GM19467 (cell line): ENCODE measurements around the gene SAMHD1.
"Not testable (repeated sequence)": the region's sequence is repeated elsewhere in the genome, so short reads cannot be mapped to it uniquely, and the experiment has no call there.

Source experiments
- ATAC-seq: cut with Tn5 transposase; IDR thresholded peaks from one replicate; pipeline ENCODE4 v1.9.1; 2021; ENCODE audit warnings: mild to moderate bottlenecking, moderate library complexity; ENCODE audit not compliant: unreplicated experiment

The SAMHD1 gene

DNA sequence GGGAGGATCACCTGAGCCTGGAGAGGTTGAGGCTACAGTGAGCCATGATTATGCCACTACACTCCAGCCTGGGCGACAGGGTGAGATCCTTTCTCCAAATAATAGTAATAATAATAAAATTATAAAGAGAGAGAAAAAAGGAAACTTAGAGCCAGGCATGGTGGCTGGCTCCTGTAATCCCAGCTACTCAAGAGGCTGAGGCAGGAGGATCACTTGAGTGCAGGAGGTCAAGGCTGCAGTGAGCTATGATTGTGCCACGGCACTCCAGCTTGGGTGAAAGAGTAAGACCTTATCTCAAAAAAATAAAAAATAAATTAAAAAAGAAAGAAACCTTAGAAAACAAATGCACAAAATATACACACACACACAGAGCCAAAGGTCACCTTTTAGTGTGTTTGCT is 5.2 kb upstream of the SAMHD1 start:
- ATAC-seq: no peak

DNA sequence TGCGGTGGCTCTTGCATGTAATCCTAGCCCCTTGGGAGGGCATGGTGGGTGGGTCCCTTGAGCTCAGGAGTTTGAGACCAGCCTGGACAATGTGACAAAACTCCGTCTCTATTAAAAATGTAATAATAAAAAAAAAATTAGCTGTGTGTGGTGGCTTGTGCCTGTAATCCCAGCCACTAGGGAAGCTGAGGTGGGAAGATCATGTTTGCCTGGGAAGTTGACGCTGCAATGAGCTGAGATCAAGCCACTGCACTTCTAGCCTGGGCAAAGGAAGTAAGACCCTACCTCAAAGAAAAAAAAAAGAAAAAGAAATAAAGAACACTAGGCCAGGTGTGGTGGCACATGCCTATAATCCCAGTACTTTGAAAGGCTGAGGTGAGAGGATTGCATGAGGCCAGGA is 4.5 kb upstream of the SAMHD1 start:
- no peak for ATAC-seq

DNA sequence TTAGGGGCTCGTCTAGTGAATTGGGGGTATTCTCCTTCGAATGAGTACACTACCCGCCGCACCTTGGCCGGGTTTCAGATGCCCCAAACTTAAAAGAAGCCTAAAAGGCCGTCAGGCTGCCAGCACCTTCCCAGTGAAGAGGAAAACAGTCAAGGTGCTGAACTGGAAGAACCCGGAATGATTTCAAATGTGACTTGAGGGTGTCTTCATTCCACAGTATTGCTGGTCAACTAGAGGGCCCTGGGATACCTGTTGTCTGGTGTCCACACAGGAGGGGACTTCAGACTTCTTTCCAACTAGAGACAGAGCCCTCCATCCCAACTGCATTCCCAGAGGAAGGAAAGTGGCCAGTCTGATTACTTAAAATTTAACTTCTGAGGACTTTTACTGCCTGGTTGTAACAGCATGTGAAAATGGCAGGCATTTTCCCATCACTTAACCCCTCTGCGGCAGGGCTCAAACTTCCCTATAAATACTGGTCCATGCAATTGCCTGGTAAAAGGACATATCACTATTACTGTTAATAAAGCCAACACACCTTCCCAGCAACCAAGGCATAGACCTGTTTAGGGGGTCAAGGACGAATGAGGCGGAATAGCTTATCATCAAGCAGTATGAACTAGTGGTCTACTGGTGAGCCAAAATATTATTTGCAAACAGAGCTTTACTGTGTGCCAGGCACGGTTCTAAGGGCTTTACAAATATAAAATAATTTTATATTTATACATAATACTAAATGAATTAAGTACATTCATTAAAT is 651 bp upstream of the SAMHD1 start:
- ATAC-seq: no peak

DNA sequence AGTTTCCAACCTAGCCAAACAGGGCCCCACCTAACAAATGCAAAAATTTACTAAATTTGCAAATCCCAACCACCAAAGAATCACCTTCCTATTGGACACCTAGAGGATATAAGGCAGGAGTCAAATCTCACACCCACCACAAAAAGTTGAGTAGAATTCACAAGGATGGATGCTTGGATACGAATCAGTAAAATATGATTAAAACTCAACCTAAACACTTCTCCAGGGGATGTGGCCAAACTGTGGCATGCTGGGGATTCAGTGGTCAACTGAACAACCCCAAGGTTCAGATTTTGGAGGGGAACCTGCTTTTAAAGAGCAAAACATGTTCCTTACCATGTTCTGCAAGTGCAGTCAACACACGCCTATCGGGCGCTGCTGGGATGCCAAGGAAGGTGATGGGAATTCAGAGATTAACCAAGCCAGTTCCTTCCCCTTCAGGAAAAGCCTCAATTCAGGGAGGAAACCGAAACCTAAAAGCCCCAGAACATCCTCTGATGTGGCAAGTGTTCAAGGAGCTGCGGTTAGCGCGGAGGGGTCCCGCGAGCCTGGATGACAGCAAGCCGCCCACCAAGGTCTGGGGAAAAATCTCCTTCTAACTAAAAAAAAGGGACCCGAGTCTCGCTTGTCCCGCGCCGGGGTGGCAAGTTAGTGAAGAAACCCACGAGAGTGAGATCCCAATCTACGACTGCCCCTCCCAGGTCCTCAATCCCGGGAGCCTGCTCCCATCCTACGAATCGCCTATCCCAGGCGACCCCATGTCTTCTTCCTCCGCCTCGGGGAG is 902 bp downstream of the SAMHD1 start:
- peak; percentile 1 for ATAC-seq

DNA sequence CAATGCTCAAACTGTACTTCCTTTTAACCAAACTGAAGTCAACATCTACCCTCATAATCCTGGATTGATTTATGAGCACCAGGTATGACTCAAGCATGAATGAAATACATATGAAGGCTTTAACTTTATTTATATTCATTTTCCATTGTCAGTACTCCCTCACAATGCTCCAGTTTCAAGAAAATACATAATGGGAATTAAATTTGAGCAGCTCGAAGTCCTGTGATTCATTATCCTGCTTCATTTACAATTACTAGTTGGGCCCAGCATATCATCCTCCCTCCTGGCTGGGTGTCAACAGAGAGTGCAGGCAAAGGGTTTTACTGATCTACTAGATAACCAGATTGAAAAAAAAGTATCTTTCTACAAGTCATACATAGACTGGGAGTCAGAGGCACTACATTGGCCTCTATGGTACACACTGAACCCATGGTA is 10.1 kb downstream of the SAMHD1 start:
- ATAC-seq: no peak

DNA sequence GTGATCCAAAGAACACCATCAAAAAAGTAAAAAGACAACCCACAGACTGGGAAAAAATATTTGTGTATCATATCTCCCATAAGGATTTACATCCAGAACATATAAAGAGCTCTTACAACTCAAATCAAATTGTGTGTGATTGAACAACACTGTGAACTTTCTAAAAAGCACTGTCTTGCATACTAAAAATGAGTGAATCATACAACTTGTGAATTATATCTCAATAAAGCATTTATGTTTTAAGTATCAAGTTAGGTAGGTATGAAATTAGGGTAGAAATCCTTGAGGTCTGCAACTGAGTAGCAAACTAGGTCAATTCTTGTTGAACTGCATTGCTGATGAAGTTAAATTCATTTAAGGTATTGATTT is 14.1 kb downstream of the SAMHD1 start:
- ATAC-seq: no peak

DNA sequence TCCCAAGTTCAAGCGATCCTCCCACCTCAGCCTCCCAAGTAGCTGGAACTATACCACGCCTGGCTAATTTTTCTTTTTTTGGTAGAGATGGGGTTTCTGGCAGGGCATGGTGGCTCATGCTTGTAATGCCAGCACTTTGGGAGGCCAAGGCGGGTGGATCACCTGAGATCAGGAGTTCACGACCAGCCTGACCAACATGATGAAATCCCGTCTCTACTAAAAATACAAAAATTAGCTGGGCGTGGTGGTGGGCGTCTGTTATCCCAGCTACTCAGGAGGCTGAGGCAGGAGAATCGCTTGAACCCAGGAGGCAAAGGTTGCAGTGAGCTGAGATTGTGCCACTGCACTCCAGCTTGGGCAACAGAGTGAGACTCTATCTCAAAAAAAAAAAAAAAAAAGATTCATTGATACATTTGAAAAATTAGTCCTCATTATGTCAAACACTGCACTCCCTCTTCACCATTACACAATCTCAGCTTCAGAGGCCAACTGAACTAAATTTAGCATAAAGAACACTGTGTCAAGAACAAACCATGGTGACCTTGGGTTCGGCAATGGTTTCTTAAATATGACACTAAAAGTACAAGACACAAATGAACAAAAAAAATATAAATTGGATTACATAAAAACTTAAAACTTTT is 14.6 kb downstream of the SAMHD1 start:
- not testable (repeated sequence) for ATAC-seq

DNA sequence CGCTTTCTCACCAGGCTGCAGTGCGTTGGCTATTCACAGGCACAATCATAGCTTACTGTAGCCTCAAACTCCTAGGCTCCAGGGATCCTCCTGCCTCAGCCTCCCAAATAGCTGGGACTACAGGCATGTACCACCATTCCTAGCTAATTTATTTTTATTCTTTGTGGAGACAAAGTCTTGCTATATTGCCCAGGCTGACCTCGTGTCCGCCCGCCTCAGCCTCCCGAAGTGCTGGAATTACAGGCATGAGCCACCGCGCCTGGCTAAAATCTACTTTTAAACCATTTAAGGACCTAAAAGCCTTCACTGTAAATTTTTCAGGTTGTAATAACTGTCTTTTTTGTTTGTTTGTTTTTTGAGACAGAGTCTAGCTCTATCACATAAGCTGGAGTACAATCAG is 15.2 kb downstream of the SAMHD1 start:
- ATAC-seq: no peak

DNA sequence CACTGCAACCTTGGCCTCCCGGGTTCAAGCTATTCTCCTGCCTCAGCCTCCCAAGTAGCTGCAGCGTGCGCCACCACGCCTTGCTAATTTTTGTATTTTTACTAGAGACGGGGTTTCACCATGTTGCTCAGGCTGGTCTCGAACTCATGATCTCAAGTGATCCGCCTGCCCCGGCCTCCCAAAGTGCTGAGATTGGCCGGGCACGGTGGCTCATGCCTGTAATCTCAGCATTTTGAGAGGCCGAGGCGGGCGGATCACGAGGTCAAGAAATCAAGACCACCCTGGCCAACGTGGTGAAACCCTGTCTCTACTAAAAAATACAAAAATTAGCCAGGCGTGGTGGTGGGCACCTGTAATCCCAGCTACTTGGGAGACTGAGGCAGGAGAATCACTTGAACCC is 17.9 kb downstream of the SAMHD1 start:
- not testable (repeated sequence) for ATAC-seq

DNA sequence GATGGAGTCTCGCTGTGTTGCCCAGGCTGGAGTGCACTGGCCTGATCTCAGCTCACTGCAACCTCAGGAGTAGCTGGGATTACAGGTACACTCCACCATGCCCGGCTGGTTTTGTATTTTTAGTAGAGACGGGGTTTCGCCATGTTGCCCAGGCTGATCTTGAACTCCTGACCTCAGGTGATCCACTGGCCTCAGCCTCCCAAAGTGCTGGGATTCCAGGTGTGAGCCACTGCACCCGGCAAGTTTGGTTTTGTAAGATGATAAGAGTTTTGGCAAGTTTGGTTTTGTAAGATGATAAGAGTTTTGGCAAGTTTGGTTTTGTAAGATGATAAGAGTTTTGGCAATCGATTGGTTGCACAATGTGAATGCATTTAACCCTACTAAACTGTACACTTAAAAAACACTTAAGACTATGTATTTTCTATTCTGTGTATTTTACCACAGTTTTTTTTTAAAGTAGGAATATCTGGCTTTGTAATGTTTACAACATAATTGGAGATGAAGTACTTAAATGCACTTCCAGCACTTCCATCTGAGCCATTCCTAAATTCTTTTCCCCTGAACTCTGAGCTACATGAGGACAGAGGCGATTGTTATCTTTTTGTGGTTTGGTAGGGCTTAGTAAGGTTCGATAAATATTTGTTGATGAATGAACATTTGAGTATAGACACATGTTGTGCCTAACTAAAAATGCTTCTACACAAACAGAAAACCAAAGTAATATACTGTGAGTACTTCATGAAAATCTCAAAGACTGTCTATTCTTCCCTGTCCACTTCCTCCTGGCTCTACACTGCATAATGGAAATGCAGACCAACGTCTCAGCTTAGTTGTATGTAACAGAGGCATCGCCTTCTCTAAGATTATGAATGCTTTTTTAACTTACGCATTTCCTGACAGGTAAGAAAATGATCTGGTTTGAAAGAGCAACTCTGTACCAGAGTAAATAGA is 18.8 kb downstream of the SAMHD1 start:
- no peak for ATAC-seq

DNA sequence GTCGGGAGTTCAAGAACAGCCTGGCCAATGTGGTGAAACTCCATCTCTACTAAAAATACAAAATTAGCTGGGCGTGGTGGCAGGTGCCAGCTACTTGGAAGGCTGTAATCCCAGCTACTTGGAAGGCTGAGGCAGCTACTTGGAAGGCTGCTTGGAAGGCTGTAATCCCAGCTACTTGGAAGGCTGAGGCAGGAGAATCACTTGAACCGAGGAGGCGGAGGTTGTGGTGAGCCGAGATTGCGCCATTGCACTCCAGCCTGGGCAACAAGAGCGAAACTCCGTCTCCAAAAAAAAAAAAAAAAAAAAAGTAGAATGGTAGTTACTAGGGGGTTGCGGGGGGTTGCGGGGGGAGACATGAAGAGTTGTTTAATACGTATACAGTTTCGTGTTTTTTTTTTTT is 19.4 kb downstream of the SAMHD1 start:
- not testable (repeated sequence) for ATAC-seq

DNA sequence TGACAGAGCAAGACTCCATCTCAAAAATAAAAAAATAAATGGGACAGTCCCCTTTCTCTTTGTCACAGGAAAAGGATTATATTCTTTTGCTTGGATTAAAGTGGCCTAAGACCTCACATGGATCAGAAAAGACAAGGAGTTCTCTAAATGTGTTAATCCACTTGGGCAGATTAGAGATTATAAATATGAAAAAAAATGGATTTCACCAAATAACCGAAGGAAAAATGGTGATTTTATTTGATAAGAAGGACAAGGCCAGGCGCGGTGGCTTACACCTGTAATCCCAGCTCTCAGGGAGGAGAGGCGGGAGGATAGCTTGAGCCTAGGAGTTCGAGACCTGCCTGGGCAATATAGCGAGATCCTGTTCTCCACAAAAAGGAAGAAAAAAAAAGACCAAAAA is 21.8 kb downstream of the SAMHD1 start:
- no peak for ATAC-seq

DNA sequence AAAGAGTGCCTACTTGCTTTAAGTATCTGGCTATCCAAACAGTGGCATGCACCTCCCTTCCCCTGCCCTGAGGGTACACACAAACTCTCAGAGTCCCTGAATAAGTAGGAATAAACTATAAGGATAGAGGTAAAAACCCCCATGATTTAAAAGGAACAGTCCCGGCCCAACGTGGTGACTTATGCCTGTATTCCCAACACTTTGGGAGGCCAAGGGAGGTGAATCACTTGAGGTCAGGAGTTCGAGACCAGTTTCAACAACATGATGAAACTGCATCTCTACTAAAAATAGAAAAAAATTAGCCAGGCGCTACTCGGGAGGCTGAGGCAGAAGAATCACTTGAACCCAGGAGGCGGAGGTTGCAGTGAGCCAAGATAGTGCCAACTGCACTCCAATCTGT is 22.2 kb downstream of the SAMHD1 start:
- no peak for ATAC-seq

DNA sequence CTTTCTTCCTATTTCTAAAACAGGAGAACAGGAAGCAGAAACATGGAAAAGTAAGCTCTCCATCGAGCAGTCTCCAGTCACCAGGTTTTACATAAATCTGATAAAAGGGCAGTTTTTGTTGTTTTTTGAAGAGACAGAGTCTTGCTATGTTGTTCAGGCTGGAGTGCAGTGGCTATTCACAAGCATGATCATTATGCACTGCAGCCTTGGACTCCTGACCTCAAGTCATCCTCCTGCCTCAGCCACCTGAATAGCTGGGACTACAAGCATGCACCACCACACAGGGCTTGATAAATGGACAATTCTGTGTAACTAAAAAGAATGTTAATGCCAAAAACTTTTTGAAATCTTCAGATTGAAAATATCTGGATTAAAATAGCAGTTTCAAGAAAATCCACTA is 23.8 kb downstream of the SAMHD1 start:
- no peak for ATAC-seq

DNA sequence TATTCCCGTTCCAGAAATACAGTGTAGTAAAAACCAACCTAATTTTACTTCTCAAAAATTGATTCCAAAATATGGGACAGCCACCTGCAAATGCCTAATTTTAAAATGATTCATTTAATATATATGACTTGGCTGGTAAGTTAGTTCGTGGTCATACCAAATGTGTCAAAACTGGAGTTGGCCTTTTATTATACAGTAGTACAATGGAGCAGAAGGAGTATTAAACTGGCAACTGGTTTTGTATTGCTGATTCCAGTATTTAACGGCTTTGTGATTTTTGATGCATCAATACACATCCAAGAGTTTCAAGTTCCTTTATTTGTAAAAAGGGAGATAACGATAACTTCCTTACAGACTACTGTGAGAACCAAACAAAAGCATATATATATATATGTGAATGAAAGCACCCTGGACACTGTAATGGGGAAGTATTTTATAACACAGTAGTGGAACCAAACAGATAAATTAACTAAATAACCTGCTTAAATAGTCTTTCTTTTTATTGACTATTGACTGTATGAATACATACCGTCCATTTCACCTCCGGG is 24.8 kb downstream of the SAMHD1 start:
- ATAC-seq: no peak

DNA sequence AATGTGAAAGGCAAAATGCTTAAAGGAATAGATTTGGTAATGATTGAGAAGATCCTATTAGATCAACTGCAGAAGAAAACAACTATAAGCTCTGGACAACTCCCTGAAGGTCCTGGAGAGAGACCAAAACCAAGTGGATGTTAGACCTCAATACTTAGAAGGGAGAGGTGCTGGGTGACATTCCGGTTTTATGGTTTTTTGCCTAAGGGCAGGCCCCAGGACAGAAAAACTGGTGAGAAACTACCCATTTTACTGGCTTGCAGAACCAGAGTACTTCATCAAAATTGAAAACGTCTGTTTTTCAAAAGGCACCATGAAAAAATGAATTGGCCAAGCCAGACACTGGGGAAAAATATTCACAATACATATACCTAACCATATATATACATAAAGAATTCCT is 26.3 kb downstream of the SAMHD1 start:
- no peak for ATAC-seq

DNA sequence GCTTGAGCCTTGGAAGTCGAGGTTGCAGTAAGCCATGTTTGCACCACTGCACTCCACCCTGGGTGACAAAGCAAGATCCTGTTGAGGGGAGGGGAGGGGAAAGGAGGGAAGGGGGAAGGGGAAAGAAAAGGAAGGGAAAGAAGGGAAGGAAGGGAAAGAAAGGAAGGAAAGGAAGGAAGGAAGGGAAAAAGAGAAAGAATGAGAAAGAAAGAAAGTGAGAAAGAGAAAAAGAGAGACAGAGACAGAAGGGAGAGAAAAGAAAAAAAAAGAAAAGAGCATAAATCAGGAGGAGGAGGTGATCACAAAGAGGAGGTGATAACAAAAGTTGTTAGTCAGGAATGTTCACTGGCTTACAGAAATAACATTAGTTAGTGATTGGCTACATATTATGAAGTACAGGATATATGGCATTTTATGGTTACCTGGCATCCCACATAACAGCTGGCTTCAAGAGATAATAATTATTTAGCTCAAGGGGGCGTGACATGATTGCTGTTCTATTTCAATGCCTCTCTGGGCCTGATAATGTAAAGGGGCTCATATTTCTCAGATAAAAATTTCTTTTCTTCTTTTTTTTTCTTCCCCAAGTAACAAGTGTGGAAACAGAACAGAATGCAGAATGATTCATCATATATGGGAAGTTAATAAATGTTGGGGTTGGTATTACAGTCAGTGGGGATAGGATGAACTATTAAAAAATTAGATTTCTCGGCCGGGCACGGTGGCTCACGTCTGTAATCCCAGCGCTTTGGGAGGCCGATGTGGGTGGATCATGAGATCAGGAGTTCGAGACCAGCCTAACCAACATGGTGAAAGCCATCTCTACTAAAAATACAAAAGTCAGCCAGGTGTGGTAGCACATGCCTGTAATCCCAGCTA is 27.1 kb downstream of the SAMHD1 start:
- ATAC-seq: no peak

DNA sequence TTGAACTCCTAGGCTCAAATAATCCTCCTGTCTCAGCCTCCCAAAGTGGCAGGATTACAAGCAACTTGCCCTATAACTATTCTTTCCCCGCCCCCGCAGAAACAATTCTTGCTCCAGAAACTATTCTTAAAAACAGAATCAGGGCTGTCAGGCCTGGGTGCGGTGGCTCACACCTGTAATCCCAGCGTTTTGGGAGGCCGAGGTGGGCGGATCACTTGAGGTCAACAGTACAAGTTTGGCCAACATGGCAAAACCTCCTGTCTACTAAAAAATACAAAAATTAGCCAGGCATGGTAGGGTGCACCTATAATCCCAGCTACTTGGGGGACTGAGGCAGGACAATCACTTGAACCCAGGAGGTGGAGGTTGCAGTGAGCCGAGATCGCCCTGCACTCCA is 31.2 kb downstream of the SAMHD1 start:
- no peak for ATAC-seq

DNA sequence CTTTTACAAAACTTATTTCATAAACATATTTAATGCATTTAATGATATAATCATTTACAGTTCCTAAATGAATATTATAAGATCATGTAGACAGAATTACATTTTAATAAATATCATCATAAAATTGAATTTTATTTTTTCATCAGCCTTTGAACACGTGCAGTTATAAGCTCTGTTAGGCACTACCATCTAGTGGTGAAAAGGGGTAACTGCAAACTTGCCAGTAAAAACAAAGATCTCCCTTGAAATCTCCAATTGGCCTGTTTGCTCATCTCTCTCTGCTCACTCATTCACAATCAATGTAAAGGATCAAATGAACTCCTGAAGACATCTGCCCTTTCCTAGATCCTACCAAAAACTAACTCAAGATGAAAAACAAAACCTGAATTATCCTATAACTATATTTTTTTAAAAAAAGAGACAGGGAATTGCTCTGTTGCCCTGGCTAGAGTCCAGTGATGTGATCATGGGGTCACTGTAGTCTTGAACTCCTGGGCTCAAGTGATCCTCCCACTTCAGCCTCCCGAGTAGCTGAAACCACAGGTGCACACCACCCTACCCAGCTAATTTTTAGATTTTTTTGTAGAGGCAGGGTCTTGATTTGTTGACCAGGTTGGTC is 31.7 kb downstream of the SAMHD1 start:
- ATAC-seq: no peak
